Measurements from ENCODE around the gene NDST1.

Gene NDST1

GRCh38 chr5:150489360-150490295, 18.3 kb upstream of the NDST1 start:
- DNase-seq (ENCODE audit: low read depth) = no peak

- DNase-seq (ENCODE audit: low read depth) = no peak
Measured at GRCh38 chr5:150490296-150490669, 17.6 kb upstream of the NDST1 start.

- DNase-seq (ENCODE audit: low read depth) = no peak
Measured at GRCh38 chr5:150490754-150491153, 17.2 kb upstream of the NDST1 start.

GRCh38 chr5:150491876-150492275, 16.1 kb upstream of the NDST1 start:
- DNase-seq (ENCODE audit: low read depth) = no peak

- DNase-seq (ENCODE audit: low read depth) = no peak
Measured at GRCh38 chr5:150492621-150493020, 15.3 kb upstream of the NDST1 start.

GRCh38 chr5:150496098-150496497, 11.8 kb upstream of the NDST1 start:
- DNase-seq (ENCODE audit: low read depth) = no peak

- DNase-seq (ENCODE audit: low read depth) = no peak
Measured at GRCh38 chr5:150496534-150496933, 11.4 kb upstream of the NDST1 start.

GRCh38 chr5:150497274-150497988, 10.5 kb upstream of the NDST1 start:
- no peak for DNase-seq (ENCODE audit: low read depth)

- DNase-seq (ENCODE audit: low read depth) = no peak
Measured at GRCh38 chr5:150497989-150498317, 10.0 kb upstream of the NDST1 start.

- DNase-seq (ENCODE audit: low read depth) = no peak
Measured at GRCh38 chr5:150498501-150498900, 9.4 kb upstream of the NDST1 start.

GRCh38 chr5:150498971-150499370, 9.0 kb upstream of the NDST1 start:
- no peak for DNase-seq (ENCODE audit: low read depth)

GRCh38 chr5:150499437-150499956, 8.4 kb upstream of the NDST1 start:
- DNase-seq (ENCODE audit: low read depth) = no peak

- no peak for DNase-seq (ENCODE audit: low read depth)
Measured at GRCh38 chr5:150500328-150500841, 7.5 kb upstream of the NDST1 start.

GRCh38 chr5:150500905-150501304, 7.0 kb upstream of the NDST1 start:
- no peak for DNase-seq (ENCODE audit: low read depth)

GRCh38 chr5:150502106-150502505, 5.8 kb upstream of the NDST1 start:
- no peak for DNase-seq (ENCODE audit: low read depth)

GRCh38 chr5:150502847-150503246, 5.1 kb upstream of the NDST1 start:
- DNase-seq (ENCODE audit: low read depth) = no peak

- no peak for DNase-seq (ENCODE audit: low read depth)
Measured at GRCh38 chr5:150503386-150503785, 4.5 kb upstream of the NDST1 start.

- no peak for DNase-seq (ENCODE audit: low read depth)
Measured at GRCh38 chr5:150503977-150504620, 3.8 kb upstream of the NDST1 start.

- DNase-seq (ENCODE audit: low read depth) = no peak
Measured at GRCh38 chr5:150505041-150505511, 2.9 kb upstream of the NDST1 start.

- DNase-seq (ENCODE audit: low read depth) = no peak
Measured at GRCh38 chr5:150505816-150506215, 2.1 kb upstream of the NDST1 start.

- no peak for DNase-seq (ENCODE audit: low read depth)
Measured at GRCh38 chr5:150506571-150507473, 1.1 kb upstream of the NDST1 start.
